ENCODE results near the gene GPC5.

GRCh38 chr13:92717857-92718256, 1319.4 kb downstream of the GPC5 start:
- TF ChIP-seq, protein P1, sequence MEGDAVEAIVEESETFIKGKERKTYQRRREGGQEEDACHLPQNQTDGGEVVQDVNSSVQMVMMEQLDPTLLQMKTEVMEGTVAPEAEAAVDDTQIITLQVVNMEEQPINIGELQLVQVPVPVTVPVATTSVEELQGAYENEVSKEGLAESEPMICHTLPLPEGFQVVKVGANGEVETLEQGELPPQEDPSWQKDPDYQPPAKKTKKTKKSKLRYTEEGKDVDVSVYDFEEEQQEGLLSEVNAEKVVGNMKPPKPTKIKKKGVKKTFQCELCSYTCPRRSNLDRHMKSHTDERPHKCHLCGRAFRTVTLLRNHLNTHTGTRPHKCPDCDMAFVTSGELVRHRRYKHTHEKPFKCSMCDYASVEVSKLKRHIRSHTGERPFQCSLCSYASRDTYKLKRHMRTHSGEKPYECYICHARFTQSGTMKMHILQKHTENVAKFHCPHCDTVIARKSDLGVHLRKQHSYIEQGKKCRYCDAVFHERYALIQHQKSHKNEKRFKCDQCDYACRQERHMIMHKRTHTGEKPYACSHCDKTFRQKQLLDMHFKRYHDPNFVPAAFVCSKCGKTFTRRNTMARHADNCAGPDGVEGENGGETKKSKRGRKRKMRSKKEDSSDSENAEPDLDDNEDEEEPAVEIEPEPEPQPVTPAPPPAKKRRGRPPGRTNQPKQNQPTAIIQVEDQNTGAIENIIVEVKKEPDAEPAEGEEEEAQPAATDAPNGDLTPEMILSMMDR (IDR thresholded peaks at IDR 0.05 in 8 of 11, conservative IDR thresholded peaks at IDR 0.05 in 3 of 11), result no peak
- no peak for TF ChIP-seq POLR2A (IDR thresholded peaks at IDR 0.05)

Data from spleen (tissue), 7 donors.